SH-SY5Y (cell line): ENCODE data around the gene HMGN4.

Experiments
- GATA2 ChIP-seq: IDR thresholded peaks from 2 replicates; pipeline ENCODE4 v1.6.1; 2011; ENCODE audit warnings: mild to moderate bottlenecking, low read depth, low read length
- GATA3 ChIP-seq: IDR thresholded peaks from 2 replicates; pipeline ENCODE4 v1.6.1; 2011; ENCODE audit warnings: low read depth, mild to moderate bottlenecking, low read length, moderate library complexity

Gene HMGN4

DNA sequence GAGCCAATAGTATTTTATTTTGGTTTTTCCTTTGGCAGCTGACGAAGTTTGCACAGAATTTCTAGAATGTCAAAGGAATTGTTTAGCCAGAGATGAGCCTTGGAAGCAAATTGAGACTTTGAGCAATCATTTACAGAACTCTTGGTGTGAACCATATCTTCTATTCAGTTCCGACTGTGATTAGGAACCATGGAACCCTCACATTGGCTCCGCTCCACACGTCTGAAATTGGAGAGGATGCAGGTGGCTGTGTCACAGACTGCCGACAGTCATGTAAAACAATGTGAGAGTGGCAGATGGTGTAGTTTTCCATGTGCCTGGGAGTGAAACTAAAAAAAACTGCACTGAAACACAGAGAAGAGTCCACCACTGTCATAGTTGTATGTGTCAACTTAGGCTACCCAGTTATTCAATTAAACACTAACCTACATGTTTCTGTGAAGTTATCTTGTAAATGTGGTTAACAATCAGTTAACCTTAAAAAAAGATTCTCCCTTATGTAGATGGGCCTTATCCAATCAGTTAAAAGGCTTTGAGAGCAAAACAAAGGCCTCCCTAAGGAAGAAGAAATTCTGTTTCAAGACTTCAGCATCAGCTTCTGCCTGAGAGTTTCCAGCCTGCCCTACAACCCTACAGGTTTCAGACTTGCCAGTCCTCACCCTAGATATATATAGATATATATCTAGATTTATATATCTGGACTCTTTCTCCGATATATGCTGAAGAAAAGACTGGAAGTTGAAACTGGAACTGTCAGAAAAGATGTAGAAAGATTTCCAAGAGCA is 3.3 kb upstream of the HMGN4 start:
- TF ChIP-seq GATA2 (no peak), GATA3 (no peak)

DNA sequence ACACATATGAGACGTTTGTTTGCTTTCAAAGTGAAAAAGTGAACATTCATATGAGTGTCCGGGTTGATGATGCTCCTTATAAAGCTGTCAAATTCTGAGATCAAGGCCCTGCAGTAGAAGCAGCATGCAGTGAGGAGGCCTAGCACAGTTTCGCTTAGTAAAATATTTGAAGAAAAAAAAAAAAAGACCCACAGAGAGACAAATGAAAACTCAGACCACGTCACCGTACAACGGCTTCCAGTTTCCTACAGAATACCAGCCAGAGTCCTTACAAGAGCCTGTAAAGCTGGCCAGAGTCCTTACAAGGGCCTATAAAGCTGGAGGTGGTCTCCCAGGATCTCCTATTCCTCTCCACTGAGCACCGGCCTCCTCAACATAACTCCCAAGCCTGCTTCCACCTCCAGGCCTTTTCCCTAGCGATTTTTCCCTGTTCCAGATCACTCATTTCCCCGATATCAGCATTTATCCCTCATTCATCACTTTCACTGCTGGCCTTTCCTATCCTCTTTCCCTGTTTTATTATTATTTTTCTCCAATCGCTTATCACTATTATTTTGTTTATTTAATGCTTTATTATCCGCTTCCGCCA is 1.5 kb upstream of the HMGN4 start:
- TF ChIP-seq GATA2 (no peak), GATA3 (no peak)

DNA sequence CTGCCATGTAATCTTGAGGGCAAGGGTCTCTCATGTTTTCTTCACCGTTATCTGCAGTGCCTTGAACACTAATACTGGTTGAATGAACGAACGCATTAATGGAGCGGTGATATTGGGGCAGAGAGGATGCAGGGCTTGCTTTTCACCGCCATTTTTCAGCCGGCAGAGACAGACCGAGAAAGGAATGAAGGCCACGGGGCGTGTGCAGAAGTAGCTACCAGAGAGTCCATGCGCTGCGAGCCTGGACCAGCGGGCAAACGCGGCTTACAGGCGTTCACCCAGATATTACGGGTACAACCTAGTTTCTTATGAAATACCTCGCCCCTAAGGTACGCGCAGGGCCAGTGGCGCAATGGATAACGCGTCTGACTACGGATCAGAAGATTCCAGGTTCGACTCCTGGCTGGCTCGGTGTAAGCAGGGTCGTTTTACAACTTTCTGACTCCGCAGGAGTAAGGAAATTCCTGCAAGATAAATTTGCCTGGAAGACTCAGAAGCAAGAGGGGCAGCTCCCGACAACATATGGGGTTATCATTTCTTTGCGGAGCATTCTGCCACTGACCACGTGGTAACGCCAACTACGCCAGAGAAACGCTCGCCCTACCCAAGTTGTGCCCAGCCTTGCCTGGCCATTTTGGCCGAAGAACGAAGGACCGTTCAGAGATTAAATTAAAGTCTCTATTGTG is 863 bp upstream of the HMGN4 start:
- TF ChIP-seq GATA2 (no peak), GATA3 (no peak)

DNA sequence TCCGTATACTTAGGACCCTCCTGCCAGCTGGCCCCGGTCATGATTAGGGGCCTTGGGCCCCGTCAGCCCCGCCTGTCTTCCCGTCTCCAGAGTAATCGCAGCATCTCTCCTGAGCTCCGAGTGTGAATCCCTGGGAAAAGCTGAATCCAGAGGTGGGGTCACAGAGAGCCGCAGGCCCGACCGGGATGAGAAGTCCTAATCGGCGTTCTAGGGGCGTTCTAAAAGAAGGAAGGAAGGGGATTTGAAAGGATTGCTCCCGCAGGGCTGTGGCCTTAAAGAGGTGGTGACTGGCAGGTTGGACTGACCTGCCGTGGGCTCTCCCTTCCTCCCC is 371 bp downstream of the HMGN4 start:
- no peak for TF ChIP-seq GATA3
- TF ChIP-seq GATA2 = peak; percentile 51; the same call in 1 of the 2 replicates

DNA sequence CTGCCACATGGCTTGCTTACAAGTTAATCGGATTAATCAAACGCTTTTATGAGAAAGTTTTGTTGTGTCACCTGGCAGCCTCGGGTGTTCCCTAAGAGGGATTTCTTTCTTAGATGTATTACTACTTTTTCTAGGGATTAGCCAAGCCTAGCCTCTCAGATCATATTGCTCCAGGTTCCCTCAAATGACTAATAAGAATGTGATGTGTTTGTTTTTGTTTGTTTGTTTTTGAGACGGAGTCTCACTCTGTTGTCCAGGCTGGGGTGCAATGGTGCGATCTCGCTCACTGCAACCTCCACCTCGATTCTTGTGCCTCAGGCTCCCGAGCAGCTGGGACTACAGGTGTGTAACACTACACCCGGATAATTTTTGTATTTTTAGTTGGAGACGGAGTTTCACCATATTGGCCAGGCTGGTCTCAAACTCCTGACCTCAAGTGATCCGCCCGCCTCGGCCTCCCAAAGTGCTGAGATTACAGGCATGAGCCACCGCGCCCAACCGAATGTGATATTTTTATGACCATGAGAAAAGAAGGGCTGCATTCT is 977 bp downstream of the HMGN4 start:
- TF ChIP-seq GATA2 (no peak), GATA3 (no peak)

DNA sequence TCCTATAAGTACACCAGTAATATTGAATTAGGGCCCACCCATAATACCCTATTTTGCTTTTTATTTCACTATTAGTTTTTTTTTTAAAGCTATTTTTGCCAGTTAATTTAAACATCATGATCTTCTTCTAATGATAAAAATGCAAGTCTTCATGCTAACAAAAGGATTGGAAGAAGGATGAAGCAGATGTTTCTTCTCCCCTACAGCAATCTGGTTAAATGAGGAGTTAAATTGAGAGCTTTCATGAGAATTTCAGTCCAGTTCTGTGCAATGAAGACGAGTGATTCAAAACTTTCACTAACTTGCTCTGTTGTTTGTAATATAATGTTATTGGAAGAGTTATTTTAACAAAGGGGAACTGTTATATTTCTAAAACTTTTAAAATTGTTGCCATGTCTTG is 3.4 kb downstream of the HMGN4 start:
- no peak for TF ChIP-seq GATA2
- TF ChIP-seq GATA3 = no peak

DNA sequence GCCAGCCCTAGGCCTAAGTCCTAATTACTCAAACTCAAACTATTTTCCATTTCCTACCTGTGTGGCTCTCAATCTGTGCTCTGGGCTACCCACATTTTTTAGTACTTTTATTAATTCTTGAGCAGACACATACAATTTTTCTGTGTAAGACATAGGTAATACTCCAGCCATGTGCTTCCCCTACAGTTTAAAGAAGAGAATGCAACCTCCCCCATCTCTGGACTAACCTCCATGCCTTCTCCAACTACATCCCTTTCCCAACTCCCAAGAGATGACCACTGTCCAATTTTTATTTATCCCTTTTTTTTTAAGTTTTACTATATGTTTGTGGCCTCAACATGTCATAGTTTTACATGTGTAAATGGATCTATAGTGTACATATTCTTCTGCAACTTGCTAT is 5.8 kb downstream of the HMGN4 start:
- TF ChIP-seq GATA2 (no peak), GATA3 (no peak)

DNA sequence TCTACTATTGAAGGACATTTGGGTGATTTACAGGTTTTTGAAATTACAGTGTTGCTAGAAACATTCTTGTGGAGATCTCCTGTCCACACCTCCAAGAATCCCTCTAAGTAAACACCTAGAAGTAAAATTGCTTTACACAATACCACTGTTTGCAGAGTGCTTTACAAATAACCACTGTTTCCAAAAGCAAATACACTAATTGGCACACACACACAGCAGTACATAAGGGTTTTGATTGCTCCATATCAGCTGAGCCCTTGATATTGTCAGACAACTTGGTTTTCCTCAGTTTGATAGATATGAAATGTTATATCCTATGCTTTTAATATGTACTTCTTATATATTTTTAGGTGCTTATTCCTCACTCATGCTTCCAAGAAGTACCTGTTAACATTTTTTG is 6.3 kb downstream of the HMGN4 start:
- TF ChIP-seq GATA3 (no peak), GATA2 (no peak)

DNA sequence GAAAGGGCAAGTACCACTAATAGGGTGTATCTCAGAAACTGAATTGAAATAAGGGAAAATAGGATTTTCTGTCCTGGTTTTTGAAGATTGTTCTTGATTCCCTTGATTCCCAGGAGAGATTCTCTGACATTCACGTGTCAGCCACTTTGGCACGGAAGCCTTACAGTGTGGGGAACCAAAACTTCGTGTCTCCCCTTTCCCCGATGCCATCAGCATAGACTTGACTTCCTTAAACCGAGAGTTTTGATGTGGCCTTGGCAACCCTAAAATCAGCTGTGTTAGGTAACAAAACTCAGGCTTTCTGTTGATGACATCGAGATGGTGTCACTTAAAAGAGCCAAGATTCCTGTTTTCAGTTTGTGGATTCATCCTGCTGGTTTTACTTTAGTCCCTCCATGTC is 7.5 kb downstream of the HMGN4 start:
- TF ChIP-seq GATA3 (no peak), GATA2 (no peak)

DNA sequence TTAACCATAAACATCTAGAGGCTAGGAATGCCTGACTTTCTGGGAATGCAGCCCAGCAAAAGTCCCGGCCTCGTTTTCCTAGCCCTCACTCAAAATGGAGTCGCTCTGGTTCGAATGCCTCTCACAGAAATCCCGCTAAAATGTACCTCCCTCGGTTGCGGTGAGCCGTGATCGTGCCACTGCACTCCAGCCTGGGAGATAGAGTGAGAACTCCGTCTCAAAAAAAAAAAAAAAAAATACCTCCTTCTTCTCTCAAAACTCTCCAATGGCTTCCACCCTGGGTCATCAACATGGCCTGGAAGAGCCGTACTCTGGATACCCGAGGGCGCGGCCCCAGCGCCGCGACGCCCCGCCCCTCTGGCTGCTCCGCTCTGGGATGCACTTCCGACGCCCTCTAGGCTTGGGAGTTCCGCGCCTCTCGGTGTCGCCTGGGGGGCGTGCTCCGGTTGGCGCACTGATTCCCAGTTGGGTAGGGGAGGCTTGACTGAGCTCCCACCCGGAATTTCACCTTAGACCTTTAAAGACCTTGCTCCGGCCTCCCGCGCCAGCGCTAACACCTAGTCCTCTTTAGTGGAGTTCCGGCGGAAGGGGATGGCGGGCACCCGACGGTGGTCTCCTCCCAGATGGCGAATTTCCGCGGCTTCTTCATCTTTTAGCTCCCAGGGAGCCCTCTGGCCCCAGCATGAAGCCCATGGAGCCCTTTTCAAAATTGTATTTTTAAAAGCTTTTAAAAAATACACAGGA is 12.3 kb downstream of the HMGN4 start:
- no peak for TF ChIP-seq GATA2

DNA sequence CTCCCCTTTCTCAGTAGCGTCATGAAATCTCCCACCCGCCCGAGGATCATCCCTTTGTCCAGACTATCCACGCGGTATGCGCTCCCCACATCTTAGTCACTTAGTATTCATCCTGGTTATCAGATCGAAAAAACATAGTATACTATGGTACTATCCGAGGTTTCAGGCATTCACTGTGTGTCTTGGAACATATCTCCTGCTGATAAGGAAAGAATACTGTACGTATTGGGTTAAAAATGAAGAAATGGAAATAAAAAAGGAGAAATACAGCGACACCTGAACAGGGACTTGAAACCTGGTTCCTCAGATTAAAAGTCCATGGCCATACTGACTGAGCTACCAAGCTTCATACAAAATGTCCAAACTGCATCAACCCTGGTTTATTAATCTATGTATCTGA is 14.0 kb downstream of the HMGN4 start:
- TF ChIP-seq GATA3 = no peak
- TF ChIP-seq GATA2 = no peak

DNA sequence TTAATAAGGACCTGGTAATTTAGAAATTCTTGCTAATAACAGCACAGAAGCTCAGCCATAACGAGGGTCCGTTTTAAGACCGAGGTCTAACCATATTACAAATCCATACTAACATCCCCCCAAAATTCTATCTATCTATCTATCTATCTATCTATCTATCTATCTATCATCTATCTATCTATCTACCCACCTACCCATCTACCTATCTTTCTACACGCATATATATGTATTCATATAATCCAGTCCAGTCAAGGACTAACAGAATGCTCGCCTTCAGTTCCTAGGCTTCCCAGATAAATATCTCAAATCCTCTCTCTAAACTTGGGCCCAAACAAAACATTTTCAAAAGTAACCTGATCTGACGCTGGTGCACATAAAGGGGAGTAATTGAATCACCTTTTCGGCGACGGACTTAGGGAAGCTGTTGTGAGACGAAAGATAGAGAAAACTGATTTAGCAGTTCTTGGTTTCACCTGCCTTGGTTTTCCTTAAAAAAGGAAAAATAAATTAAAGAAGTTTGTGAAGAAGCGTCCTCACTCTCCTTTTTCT is 14.5 kb downstream of the HMGN4 start:
- TF ChIP-seq GATA2 = no peak
- TF ChIP-seq GATA3 = no peak

DNA sequence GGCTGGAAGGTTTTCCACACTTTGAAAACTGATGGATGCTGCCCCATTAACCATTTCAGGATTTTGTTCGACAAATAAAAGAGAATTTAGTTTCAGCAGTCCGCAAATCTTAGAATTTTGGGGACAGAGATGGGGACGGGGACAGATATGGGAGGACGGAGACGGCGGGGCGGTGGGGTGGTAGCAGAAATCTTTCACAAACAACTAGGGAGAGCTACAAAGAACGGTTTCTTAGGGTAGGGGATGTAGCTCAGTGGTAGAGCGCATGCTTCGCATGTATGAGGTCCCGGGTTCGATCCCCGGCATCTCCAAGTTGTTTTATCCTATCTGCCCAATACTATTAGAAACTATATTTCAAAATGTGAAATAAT is 15.1 kb downstream of the HMGN4 start:
- no peak for TF ChIP-seq GATA3
- TF ChIP-seq GATA2 = no peak

DNA sequence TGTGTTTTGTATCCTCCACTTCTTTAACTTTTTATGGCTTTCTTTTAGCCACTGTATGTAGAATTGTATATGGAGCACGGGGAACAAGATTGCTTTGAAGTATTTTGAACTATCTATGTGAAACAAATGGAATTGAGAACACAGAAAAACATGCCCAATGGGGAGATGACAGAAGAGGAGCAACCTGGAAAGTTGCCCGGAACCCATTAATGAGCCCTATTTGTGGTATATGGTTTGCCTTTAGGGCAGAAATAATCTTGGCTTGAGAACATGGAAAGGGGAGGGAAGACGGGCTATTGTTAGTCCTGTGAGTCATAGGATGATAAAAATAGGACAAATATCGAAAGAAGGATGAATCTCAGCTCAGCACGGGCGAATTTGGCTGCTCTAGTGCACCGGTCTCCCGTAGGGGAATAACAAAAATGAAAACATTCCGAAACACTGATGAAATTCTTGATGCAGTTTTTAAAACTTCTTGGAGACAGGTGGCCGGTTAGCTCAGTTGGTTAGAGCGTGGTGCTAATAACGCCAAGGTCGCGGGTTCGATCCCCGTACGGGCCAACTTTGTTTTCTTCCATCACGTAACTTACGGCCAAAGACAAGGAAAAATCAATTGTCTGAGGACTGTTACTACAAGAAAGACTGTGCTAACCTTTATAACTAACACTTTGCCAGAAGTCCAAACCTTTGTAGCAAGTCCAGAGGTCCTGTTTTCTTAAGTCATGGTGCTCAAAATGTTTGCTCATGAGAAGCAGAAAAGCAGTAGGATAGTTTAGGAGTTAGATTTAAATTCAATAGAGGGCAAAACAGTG is 15.7 kb downstream of the HMGN4 start:
- no peak for TF ChIP-seq GATA2

DNA sequence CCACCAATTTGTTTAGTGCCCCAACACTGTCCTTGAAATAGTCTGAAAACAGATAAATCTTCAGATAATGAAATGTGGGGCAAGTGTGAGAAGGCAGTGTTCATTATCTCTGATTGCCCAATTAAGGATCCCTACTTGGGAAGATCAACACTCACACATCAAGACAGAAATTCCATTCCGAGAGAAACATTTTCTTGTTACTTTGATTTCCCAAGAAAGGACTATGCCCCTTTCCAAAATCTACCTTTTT is 16.2 kb downstream of the HMGN4 start:
- TF ChIP-seq GATA3 (no peak), GATA2 (no peak)
